Measurements from ENCODE around the gene TRPM4.

DNA sequence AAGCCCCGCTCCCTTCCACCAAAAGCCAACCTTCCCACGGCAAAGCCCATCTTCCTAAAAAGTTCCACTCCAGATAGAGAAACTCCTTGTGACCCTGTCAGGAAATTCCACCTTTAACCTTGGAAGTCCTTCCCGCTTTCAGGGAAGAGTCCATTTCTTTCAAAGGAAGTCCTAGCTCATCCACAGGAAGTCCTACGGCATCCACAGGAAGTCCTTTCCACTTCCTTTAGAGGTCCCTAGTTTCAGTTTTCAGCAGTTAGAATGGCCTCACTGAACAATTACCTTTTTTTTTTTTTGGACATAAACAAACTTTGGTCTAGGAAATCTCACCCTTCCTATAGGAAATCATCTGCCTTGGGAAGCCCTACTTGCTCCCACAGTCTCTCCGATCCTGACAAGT is 31.7 kb downstream of the TRPM4 start:
- TF ChIP-seq, protein P1, sequence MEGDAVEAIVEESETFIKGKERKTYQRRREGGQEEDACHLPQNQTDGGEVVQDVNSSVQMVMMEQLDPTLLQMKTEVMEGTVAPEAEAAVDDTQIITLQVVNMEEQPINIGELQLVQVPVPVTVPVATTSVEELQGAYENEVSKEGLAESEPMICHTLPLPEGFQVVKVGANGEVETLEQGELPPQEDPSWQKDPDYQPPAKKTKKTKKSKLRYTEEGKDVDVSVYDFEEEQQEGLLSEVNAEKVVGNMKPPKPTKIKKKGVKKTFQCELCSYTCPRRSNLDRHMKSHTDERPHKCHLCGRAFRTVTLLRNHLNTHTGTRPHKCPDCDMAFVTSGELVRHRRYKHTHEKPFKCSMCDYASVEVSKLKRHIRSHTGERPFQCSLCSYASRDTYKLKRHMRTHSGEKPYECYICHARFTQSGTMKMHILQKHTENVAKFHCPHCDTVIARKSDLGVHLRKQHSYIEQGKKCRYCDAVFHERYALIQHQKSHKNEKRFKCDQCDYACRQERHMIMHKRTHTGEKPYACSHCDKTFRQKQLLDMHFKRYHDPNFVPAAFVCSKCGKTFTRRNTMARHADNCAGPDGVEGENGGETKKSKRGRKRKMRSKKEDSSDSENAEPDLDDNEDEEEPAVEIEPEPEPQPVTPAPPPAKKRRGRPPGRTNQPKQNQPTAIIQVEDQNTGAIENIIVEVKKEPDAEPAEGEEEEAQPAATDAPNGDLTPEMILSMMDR (optimal IDR thresholded peaks at IDR 0.05 in 1 of 3, IDR thresholded peaks at IDR 0.05 in 1 of 3, conservative IDR thresholded peaks at IDR 0.05 in 1 of 3; ENCODE audit: extremely low read depth in 1 of 3, insufficient read depth in 2 of 3, low read length in 3 of 3) = no peak
- TF ChIP-seq EZH2 (IDR thresholded peaks at IDR 0.05; ENCODE audit: low read length) = no peak
